Panc1 (cell line): ENCODE results near the gene ZBTB40.

Experiments
- POLR2AphosphoS5 ChIP-seq: IDR thresholded peaks from 2 replicates; pipeline ENCODE4 v1.6.1; 2012; ENCODE audit warnings: mild to moderate bottlenecking, low read depth, low read length, moderate library complexity
- TF ChIP-seq, protein P1 (sequence below): fragments of 450-650 bp; IDR thresholded peaks from 2 replicates; pipeline ENCODE4 v1.5.1; 2017; ENCODE audit warnings: mild to moderate bottlenecking

DNA sequence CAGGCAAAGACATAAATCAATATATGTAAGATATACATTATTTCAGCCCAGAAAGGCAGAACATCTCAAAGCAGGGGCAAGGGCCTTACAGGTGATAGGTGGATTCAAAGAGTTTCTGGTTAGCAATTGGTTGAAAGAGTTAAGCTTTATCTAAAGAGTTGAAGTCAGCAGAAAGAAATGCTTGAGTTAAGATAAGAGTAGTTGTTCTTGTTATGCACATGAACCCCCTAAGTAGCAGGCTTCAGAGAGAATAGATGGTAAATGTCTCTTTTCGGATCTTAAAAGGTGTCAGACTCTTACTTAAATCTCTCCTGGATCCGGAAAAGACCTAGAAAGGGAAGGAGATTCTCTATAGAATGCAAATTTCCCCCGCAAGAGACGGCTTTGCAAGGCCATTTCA, 8.3 kb upstream of the ZBTB40 start:
- TF ChIP-seq, protein P1, sequence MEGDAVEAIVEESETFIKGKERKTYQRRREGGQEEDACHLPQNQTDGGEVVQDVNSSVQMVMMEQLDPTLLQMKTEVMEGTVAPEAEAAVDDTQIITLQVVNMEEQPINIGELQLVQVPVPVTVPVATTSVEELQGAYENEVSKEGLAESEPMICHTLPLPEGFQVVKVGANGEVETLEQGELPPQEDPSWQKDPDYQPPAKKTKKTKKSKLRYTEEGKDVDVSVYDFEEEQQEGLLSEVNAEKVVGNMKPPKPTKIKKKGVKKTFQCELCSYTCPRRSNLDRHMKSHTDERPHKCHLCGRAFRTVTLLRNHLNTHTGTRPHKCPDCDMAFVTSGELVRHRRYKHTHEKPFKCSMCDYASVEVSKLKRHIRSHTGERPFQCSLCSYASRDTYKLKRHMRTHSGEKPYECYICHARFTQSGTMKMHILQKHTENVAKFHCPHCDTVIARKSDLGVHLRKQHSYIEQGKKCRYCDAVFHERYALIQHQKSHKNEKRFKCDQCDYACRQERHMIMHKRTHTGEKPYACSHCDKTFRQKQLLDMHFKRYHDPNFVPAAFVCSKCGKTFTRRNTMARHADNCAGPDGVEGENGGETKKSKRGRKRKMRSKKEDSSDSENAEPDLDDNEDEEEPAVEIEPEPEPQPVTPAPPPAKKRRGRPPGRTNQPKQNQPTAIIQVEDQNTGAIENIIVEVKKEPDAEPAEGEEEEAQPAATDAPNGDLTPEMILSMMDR = no peak
- no peak for TF ChIP-seq POLR2AphosphoS5
